Measurements from ENCODE around the gene LMCD1. TPM values are rescaled to one million over a fixed set of nuclear protein-coding genes. Genes with fewer than 3 reads are reported as not detected.

LMCD1 gene
- polyA plus RNA-seq, 1 of the 3 experiments (the other 2 are of a cell fraction): 23.6 TPM

DNA sequence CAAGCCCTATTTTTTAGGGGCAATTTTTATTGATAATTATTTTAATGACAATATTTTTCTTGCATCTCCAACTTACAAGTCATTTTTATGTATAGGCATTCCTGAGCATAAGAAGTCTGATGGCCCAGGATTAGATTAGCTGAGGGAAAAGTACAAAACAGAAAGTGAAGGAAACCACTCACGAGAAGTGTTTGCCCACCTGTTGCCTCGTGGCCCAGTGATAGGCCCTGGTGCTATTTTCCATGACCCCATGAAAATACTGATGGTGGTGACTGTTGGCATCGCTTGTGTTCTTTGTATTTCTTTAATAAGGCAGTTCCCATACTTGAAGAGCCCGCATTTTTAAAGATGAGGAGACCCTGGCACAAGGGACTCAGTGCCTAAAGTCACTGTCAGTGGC lies 7.9 kb upstream of the LMCD1 start:
- POLR2A ChIA-PET: no interaction called here
- H3K27ac ChIP-seq (ENCODE audit: low read depth in 2 of 2, low read length in 1 of 2): peak overlapping the region; percentile 53 to 69; a peak in 2 of 4 replicates
- no peaks in the 10 kb centered on the region for H4K20me1 ChIP-seq (ENCODE audit: insufficient read depth)
- H3K4me2 ChIP-seq: 0 out of 2 replicates have a peak overlapping the region, but pooled peaks have one; percentile 42
- peaks cover 4 to 30% of the 10 kb centered on the region in 2 experiments; a peak in 3 of 4 replicates for H3K4me1 ChIP-seq (ENCODE audit: control insufficient read depth in 1 of 2, insufficient read depth in 2 of 2, low read depth in 1 of 2, low read length in 1 of 2)
- H3F3A ChIP-seq (replicated peaks; ENCODE audit: insufficient read depth): peaks cover 20% of the 10 kb centered on the region
- CTCF ChIA-PET: no interaction called here
- no peaks in the 10 kb centered on the region for H3K9me3 ChIP-seq
- H3K9me2 ChIP-seq: no peaks in the 10 kb centered on the region
- DNase-seq: no peak
- H2AFZ ChIP-seq (ENCODE audit: low read depth): no peak overlapping the region
- no peak for TF ChIP-seq RFX5 (IDR thresholded peaks at IDR 0.05; ENCODE audit: low read length)
- no peak for TF ChIP-seq RXRA (IDR thresholded peaks at IDR 0.05; ENCODE audit: borderline replicate concordance, low read depth)
- no peak for TF ChIP-seq FOXM1 (IDR thresholded peaks at IDR 0.05; ENCODE audit: low read depth)
- no peak for TF ChIP-seq POLR2AphosphoS5 (IDR thresholded peaks at IDR 0.05; ENCODE audit: low read depth, low read length)
- TF ChIP-seq JUND (IDR thresholded peaks at IDR 0.05): no peak
- TF ChIP-seq, protein P1, sequence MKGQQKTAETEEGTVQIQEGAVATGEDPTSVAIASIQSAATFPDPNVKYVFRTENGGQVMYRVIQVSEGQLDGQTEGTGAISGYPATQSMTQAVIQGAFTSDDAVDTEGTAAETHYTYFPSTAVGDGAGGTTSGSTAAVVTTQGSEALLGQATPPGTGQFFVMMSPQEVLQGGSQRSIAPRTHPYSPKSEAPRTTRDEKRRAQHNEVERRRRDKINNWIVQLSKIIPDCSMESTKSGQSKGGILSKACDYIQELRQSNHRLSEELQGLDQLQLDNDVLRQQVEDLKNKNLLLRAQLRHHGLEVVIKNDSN (IDR thresholded peaks at IDR 0.05; ENCODE audit: borderline replicate concordance, low read depth): no peak
- TF ChIP-seq EP300 (IDR thresholded peaks at IDR 0.05; ENCODE audit: borderline replicate concordance in 1 of 2, low read depth in 1 of 2, low read length in 1 of 2): no peak
- no peak for TF ChIP-seq EZH2phosphoT487 (IDR thresholded peaks at IDR 0.05; ENCODE audit: borderline replicate concordance, low read depth)
- TF ChIP-seq, protein P2, sequence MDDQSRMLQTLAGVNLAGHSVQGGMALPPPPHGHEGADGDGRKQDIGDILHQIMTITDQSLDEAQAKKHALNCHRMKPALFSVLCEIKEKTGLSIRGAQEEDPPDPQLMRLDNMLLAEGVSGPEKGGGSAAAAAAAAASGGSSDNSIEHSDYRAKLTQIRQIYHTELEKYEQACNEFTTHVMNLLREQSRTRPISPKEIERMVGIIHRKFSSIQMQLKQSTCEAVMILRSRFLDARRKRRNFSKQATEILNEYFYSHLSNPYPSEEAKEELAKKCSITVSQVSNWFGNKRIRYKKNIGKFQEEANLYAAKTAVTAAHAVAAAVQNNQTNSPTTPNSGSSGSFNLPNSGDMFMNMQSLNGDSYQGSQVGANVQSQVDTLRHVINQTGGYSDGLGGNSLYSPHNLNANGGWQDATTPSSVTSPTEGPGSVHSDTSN (IDR thresholded peaks at IDR 0.05): no peak
- TF ChIP-seq TCF12 (IDR thresholded peaks at IDR 0.05): no peak
- TF ChIP-seq TAF1 (IDR thresholded peaks at IDR 0.05; ENCODE audit: borderline replicate concordance, low read depth, low read length): no peak
- TF ChIP-seq, protein P3, sequence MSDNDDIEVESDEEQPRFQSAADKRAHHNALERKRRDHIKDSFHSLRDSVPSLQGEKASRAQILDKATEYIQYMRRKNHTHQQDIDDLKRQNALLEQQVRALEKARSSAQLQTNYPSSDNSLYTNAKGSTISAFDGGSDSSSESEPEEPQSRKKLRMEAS (IDR thresholded peaks at IDR 0.05; ENCODE audit: low read depth): no peak
- TF ChIP-seq TEAD4 (IDR thresholded peaks at IDR 0.05; ENCODE audit: borderline replicate concordance, insufficient read depth): no peak
- no peak for TF ChIP-seq RCOR1 (IDR thresholded peaks at IDR 0.05; ENCODE audit: low read length)
- no peak for TF ChIP-seq MEF2A (IDR thresholded peaks at IDR 0.05; ENCODE audit: borderline replicate concordance, low read depth)
- TF ChIP-seq, protein P4, sequence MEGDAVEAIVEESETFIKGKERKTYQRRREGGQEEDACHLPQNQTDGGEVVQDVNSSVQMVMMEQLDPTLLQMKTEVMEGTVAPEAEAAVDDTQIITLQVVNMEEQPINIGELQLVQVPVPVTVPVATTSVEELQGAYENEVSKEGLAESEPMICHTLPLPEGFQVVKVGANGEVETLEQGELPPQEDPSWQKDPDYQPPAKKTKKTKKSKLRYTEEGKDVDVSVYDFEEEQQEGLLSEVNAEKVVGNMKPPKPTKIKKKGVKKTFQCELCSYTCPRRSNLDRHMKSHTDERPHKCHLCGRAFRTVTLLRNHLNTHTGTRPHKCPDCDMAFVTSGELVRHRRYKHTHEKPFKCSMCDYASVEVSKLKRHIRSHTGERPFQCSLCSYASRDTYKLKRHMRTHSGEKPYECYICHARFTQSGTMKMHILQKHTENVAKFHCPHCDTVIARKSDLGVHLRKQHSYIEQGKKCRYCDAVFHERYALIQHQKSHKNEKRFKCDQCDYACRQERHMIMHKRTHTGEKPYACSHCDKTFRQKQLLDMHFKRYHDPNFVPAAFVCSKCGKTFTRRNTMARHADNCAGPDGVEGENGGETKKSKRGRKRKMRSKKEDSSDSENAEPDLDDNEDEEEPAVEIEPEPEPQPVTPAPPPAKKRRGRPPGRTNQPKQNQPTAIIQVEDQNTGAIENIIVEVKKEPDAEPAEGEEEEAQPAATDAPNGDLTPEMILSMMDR (IDR thresholded peaks at IDR 0.05): no peak
- H3K27me3 ChIP-seq (ENCODE audit: insufficient read depth): no peaks in the 10 kb centered on the region
- no peak overlapping the region for H3K4me3 ChIP-seq (ENCODE audit: low read depth in 2 of 2, low read length in 1 of 2)
- H3K79me2 ChIP-seq (ENCODE audit: insufficient read depth): no peaks in the 10 kb centered on the region
- WGBS (ENCODE audit: low lambda C conversion rate): 84% methylated on average over 4 of the region's 4 CpGs
- H3K36me3 ChIP-seq (replicated peaks in 1 of 2; ENCODE audit: control insufficient read depth in 1 of 2, insufficient read depth in 2 of 2, low read length in 1 of 2): no peaks in the 10 kb centered on the region
- H3K9ac ChIP-seq: no peak overlapping the region
